K562 (cell line): ENCODE data around the gene ZNF385C. TPM values are rescaled to one million over a fixed set of nuclear protein-coding genes. Genes with fewer than 3 reads are reported as not detected.

ENCODE experiments used
- ATAC-seq: fragments of 200-7000 bp; cut with Tn5 transposase; 3 replicates; pipeline ENCODE4 v1.9.1; 2020; ENCODE audit warnings: moderate library complexity
- BruUV-seq: library from RNA; stranded (reverse); fragments of 400-500 nt; replicated peaks from 2 replicates; lab custom pipeline; 2021; lab: Mats Ljungman, UMichigan
- CTCF ChIA-PET: fragments of 300-600 bp; formaldehyde crosslinking; extraction: SDS; loops from one replicate; lab custom pipeline; 2021; ENCODE audit warnings: low intra/inter-chr PET ratio; lab: Yijun Ruan, JAX
- POLR2A ChIA-PET: fragments of 300-600, 350-650 bp; sonication (Branson Sonifier 250); formaldehyde crosslinking; extraction: SDS; loops from one replicate; lab custom pipeline; 2021; ENCODE audit warnings: antibody characterized with exemption, inconsistent platforms; lab: Yijun Ruan, JAX
- DNase-seq, 4 experiments: peaks; one replicate each; pipeline versions ENCODE4 v3.0.0 to v3.0.0-alpha.2; 2011 to 2018; ENCODE audit warnings: low spot score in 3 of 4, mixed read lengths in 3 of 4; ENCODE audit errors: extremely low read depth in 1 of 4
- FAIRE-seq: peaks from 2 replicates; lab custom pipeline; 2011; peaks lifted over from hg19 to GRCh38; lab: Jason Lieb, UNC
- H2AFZ ChIP-seq: 2 replicates; pipeline ENCODE4 v1.6.0; 2011; ENCODE audit warnings: low read depth, low read length, control low read depth, inconsistent platforms
- H3K27ac ChIP-seq: fragments of 200-600 bp; 3 replicates; pipeline ENCODE4 v1.8.0; 2011; ENCODE audit warnings: low read depth, mild to moderate bottlenecking, control low read depth, inconsistent platforms, low read length, moderate library complexity, mixed read lengths; ENCODE audit errors: extremely low read depth
- H3K27me3 ChIP-seq, 2 experiments: fragments of 300-600 bp in 1 of 2; 2 replicates in 1 of 2; 3 replicates in 1 of 2; pipeline versions ENCODE4 v1.6.0 to v1.8.0; 2011; ENCODE audit warnings: inconsistent platforms in 2 of 2, low read length in 2 of 2, mild to moderate bottlenecking in 1 of 2, mixed read lengths in 1 of 2, moderate library complexity in 1 of 2; ENCODE audit not compliant: control insufficient read depth in 2 of 2, insufficient read depth in 2 of 2
- H3K36me3 ChIP-seq: fragments of 300-600 bp; 3 replicates; pipeline ENCODE4 v1.8.0; 2011; ENCODE audit warnings: mild to moderate bottlenecking, low read length, inconsistent platforms; ENCODE audit not compliant: control insufficient read depth, insufficient read depth
- H3K4me1 ChIP-seq, 2 experiments: fragments of 200-600 bp in 1 of 2; replicated peaks in 1 of 2; 2 replicates in 1 of 2; 3 replicates in 1 of 2; pipeline versions ENCODE4 v1.5.1 to v1.8.0; 2011; ENCODE audit warnings: inconsistent platforms in 2 of 2, low read length in 2 of 2, mild to moderate bottlenecking in 1 of 2, mixed read lengths in 1 of 2, moderate library complexity in 1 of 2; ENCODE audit not compliant: control insufficient read depth in 2 of 2, insufficient read depth in 2 of 2
- H3K4me2 ChIP-seq: 2 replicates; pipeline ENCODE4 v1.6.1; 2011; ENCODE audit warnings: low read length, control low read depth, inconsistent platforms, mixed read lengths; ENCODE audit not compliant: insufficient read depth
- H3K4me3 ChIP-seq: fragments of 200-600 bp; sonication (generic), shearing (Covaris generic); 2 replicates; pipeline ENCODE4 v1.5.1; 2016; ENCODE audit warnings: control low read depth, inconsistent platforms
- H3K79me2 ChIP-seq: fragments of 200-600 bp; 3 replicates; pipeline ENCODE4 v1.8.0; 2011; ENCODE audit warnings: low read length, inconsistent platforms; ENCODE audit not compliant: control insufficient read depth, insufficient read depth
- H3K9ac ChIP-seq, 2 experiments: 2 replicates each; pipeline versions ENCODE4 v1.6.0 to v1.6.1; 2011; ENCODE audit warnings: low read depth in 2 of 2, low read length in 2 of 2, control low read depth in 1 of 2, inconsistent platforms in 1 of 2, mild to moderate bottlenecking in 1 of 2, mixed read lengths in 1 of 2; ENCODE audit not compliant: insufficient read depth in 1 of 2
- H3K9me1 ChIP-seq: one replicate; pipeline ENCODE4 v1.6.0; 2011; ENCODE audit warnings: inconsistent platforms, mild to moderate bottlenecking, low read length, moderate library complexity; ENCODE audit not compliant: control insufficient read depth, insufficient read depth
- H3K9me3 ChIP-seq: replicated peaks from 2 replicates; pipeline ENCODE4 v1.5.1; 2011; ENCODE audit warnings: low read depth, low read length, inconsistent platforms; ENCODE audit not compliant: control insufficient read depth, insufficient read depth
- H4K20me1 ChIP-seq: replicated peaks from 2 replicates; pipeline ENCODE4 v1.6.1; 2011; ENCODE audit warnings: low read length, inconsistent platforms, mixed read lengths; ENCODE audit not compliant: control insufficient read depth, insufficient read depth
- ARID3B ChIP-seq: fragments of 250-450 bp; sonication (Bioruptor Pico); IDR thresholded peaks from 2 replicates; pipeline ENCODE4 v1.4.0; 2020; ENCODE audit warnings: borderline replicate concordance
- MIER1 ChIP-seq: fragments of 450-650 bp; IDR thresholded peaks from 2 replicates; pipeline ENCODE4 v1.6.1; 2016; ENCODE audit warnings: antibody characterized with exemption, mild to moderate bottlenecking, low read depth
- POLR2AphosphoS5 ChIP-seq: IDR thresholded peaks from 2 replicates; pipeline ENCODE4 v1.6.1; 2011; ENCODE audit warnings: mild to moderate bottlenecking, low read depth, low read length, moderate library complexity; ENCODE audit not compliant: control insufficient read depth, insufficient read depth
- POLR2B ChIP-seq: fragments of 450-650 bp; IDR thresholded peaks from 2 replicates; pipeline ENCODE4 v1.6.1; 2018; ENCODE audit warnings: low read depth; ENCODE audit not compliant: partially characterized antibody
- SNRNP70 ChIP-seq: fragments of 200-400 bp; formaldehyde crosslinking; optimal IDR thresholded peaks from 2 replicates; pipeline ENCODE3; 2017; ENCODE audit warnings: low read depth, low read length
- TSC22D4 ChIP-seq: fragments of 450-650 bp; IDR thresholded peaks from 2 replicates; pipeline ENCODE4 v1.6.1; 2016; ENCODE audit warnings: missing genetic modification characterization, missing biosample characterization, control low read depth
- ZMIZ1 ChIP-seq, 2 experiments: fragments of 150-350 bp in 1 of 2; IDR thresholded peaks; 2 replicates each; pipeline ENCODE4 v1.6.1; 2012 to 2016; ENCODE audit warnings: low read depth in 2 of 2, low read length in 2 of 2, mild to moderate bottlenecking in 1 of 2, moderate library complexity in 1 of 2
- ZNF174 ChIP-seq: fragments of 250-450 bp; sonication (Bioruptor Pico); IDR thresholded peaks from 2 replicates; pipeline ENCODE4 v1.4.0; 2020; ENCODE audit warnings: mild to moderate bottlenecking
- whole genome bisulfite sequencing: fragments of 100-300 bp; shearing (Covaris generic); methylation state at CpG from one replicate; pipeline ENCODE4 v1.1.6; 2016; ENCODE audit warnings: low coverage, mixed read lengths; ENCODE audit not compliant: insufficient coverage; ENCODE audit errors: missing lambda C conversion rate; 5-methylcytosine and 5-hydroxymethylcytosine counted together
- in situ Hi-C: fragments of 300-500 bp; cut with MboI; formaldehyde crosslinking; loops from 4 replicates; pipeline ENCODE4 v1.15.0; 2018; ENCODE audit warnings: inconsistent platforms, mixed read lengths
- intact Hi-C: fragments of 100-400 bp; cut with micrococcal nuclease; formaldehyde crosslinking; loops from 2 replicates; pipeline ENCODE4 v1.14.2; 2022
- polyA plus RNA-seq, 8 experiments: library from polyadenylated mRNA; depleted of rRNA in 4 of 8; stranded (reverse) in 5 of 8; unstranded in 3 of 8; fragments of >200 nt; fragmentation: Nextera tagmentation in 2 of 8; fragmentation: Illumina TruSeq in 1 of 8; extraction: Ambion mirVana in 2 of 8; extraction: Trizol in 1 of 8; gene quantifications; 2 replicates each; pipeline versions ENCODE4 v1.2.1 to v1.2.3, GENCODE V29; 2011 to 2014; ENCODE audit warnings: inconsistent platforms in 1 of 8, missing spikeins in 1 of 8
- total RNA-seq, 7 experiments: library from RNA; depleted of rRNA in 6 of 7; stranded (reverse); fragments of >200 nt in 6 of 7; fragmentation: Illumina TruSeq in 2 of 7; extraction: Trizol in 2 of 7; gene quantifications; 2 replicates each; pipeline versions ENCODE4 v1.2.1 to v1.2.3, GENCODE V29; 2011 to 2021; ENCODE audit warnings: low replicate concordance in 1 of 7

The ZNF385C gene
- total and polyA plus RNA-seq, 9 of the 15 experiments (the other 6 are each of a cell fraction or from before 2014, with no cell fraction given) = 0.03 to 0.35 (median 0.18) TPM; not detected in 1

GRCh38 chr17:42067371-42068091 lies 30.7 kb downstream of the ZNF385C start (continued):
- TF ChIP-seq ARID3B (CRISPR knock-in tag) = no peak

- WGBS = 12% methylated on average over 2 of the region's 2 CpGs
- FAIRE-seq = no peak
- in situ Hi-C loops = no loop called here
- Histone ChIP-seq H3K9ac (no peak overlapping the region), H3K4me1 (peaks cover 0 to 19% of the 10 kb centered on the region in 2 experiments; a peak in 3 of 5 replicates), H2AFZ (no peak overlapping the region), H3K79me2 (no peaks in the 10 kb centered on the region), H3K27ac (no peak overlapping the region), H4K20me1 (no peaks in the 10 kb centered on the region), H3K9me3 (no peaks in the 10 kb centered on the region), H3K27me3 (no peaks in the 10 kb centered on the region), H3K36me3 (no peaks in the 10 kb centered on the region), H3K9me1 (no peaks in the 10 kb centered on the region), H3K4me2 (no peak overlapping the region), H3K4me3 (no peak overlapping the region)
- ChIA-PET POLR2A (interaction anchor here (0.5 to 0.6 kb wide), 4 partner anchors 17 to 1846 kb away, joined by 3 to 4 read pairs (median 3); partner anchors contain the start of genes KCNH4 and WIPF2), CTCF (interaction anchor here (0.8 kb wide), 1 partner anchor 51 kb away, joined by 3 read pairs; no protein-coding TSS in a partner anchor)
- TF ChIP-seq SNRNP70 = no peak
- TF ChIP-seq TSC22D4 = no peak
- TF ChIP-seq POLR2AphosphoS5 = no peak
- TF ChIP-seq ZMIZ1 (IDR thresholded peaks at IDR 0.05; ENCODE audit: low read depth in 2 of 2, low read length in 2 of 2) = no peak
- no peak for TF ChIP-seq MIER1
- no peak for TF ChIP-seq POLR2B
- no peak for TF ChIP-seq ZNF174 (CRISPR knock-in tag)
- ATAC-seq = no peak
- intact Hi-C loops = no loop called here
- no TSS peak for BruUV-seq
- DNase-seq = no peak
Measured at GRCh38 chr17:42065201-42065600, 33.1 kb downstream of the ZNF385C start.
